IPS-18a (cell line): ENCODE measurements around the gene CFAP298.
"Not testable (repeated sequence)": the region's sequence is repeated elsewhere in the genome, so short reads cannot be mapped to it uniquely, and the experiment has no call there.

Experiments used
- H3K27ac ChIP-seq: one replicate; pipeline ENCODE4 v1.5.1; 2013; ENCODE audit warnings: low read length
- H3K27me3 ChIP-seq: one replicate; pipeline ENCODE4 v1.6.1; 2013; ENCODE audit warnings: mild to moderate bottlenecking, low read length; ENCODE audit not compliant: control insufficient read depth, insufficient read depth
- H3K36me3 ChIP-seq: one replicate; pipeline ENCODE4 v1.6.1; 2013; ENCODE audit warnings: low read depth, low read length; ENCODE audit not compliant: control insufficient read depth
- H3K4me1 ChIP-seq: one replicate; pipeline ENCODE4 v1.6.1; 2013; ENCODE audit warnings: low read depth, low read length; ENCODE audit not compliant: control insufficient read depth
- H3K4me3 ChIP-seq: one replicate; pipeline ENCODE4 v1.5.1; 2013; ENCODE audit warnings: low read length
- H3K9ac ChIP-seq: one replicate; pipeline ENCODE4 v1.6.1; 2013; ENCODE audit warnings: mild to moderate bottlenecking, low read length, moderate library complexity
- H3K9me3 ChIP-seq: one replicate; pipeline ENCODE4 v1.6.1; 2013; ENCODE audit warnings: low read depth, low read length; ENCODE audit not compliant: control insufficient read depth

CFAP298 gene

DNA sequence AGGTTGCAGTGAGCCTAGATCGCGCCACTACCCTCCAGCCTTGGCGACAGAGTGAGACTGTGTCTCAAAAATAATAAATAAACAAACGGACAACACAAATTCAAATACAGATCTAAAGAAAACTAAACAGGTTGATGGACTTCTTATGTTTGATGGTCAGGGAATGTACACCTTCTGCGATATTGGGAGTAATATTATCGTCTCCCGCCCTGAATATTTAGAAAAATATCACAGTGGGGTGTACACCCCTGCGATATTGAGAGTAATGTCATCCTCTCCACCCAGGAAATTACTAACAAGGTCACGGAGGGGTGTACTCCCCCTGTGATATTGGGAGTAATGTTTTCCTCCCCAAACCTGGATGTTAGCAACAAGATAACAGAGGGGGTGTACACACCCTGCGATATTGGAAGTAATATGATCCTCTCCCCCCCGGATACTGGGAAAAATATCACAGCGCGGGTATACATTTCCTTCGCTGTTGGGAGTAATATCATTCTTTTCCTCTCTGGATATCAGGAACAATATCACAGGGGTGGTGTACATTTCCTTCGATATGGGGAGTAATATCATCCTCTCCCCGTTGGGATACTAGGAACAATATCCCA is 1.4 kb upstream of the CFAP298 start:
- Histone ChIP-seq H3K9ac (peak overlapping the region; percentile 85), H3K36me3 (peaks cover 10% of the 10 kb centered on the region), H3K4me1 (no peaks in the 10 kb centered on the region), H3K9me3 (no peaks in the 10 kb centered on the region), H3K4me3 (peak overlapping the region; percentile 87), H3K27me3 (no peaks in the 10 kb centered on the region), H3K27ac (no peak overlapping the region)

DNA sequence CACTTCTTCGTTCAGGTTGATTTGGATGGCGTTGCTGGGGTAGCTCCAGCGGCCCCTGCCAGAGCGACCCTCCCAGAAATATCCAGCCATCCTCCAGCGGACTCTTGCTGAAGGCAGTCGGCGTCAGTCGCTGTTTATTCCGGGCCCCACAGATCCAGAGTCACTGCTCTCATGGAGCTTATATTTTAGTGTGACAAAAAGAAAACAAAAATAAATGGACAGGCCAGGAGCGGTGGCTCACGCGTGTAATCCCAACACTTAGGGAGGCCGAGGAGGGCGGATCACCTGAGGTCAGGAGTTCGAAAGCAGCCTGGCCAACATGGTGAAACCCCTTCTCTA is 791 bp upstream of the CFAP298 start:
- Histone ChIP-seq H3K27me3 (no peaks in the 10 kb centered on the region), H3K9me3 (no peaks in the 10 kb centered on the region), H3K4me3 (peak overlapping the region; percentile 87), H3K4me1 (no peaks in the 10 kb centered on the region), H3K9ac (peak overlapping the region; percentile 85), H3K27ac (peak overlapping the region; percentile 79), H3K36me3 (peaks cover 14% of the 10 kb centered on the region)

DNA sequence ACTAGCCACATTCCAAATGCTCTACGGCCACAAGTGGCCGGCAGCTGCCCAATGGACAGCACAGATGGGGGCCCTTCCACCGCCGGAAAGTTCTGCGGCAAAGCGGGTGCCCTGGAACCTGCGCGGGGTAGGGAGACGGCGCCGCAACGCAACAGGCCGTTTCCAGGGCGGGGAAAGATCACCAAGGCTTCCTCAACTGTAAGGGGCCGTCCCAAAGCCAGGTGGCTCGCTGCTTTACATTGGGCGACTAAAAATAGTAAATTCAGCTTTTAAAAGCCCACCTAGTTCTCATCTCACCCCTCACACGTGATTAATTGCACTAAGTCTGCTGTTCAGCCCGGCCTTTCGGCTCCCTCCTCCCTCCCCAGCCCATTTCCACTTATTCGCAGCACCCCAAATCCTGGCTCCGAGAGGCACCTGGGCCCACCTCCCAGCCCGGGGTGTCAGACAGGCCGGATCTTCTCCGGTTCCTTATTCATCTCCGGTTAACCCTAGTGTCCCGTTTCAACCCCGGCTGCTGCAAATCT is 643 bp downstream of the CFAP298 start:
- Histone ChIP-seq H3K4me3 (peak overlapping the region; percentile 87), H3K27me3 (no peaks in the 10 kb centered on the region), H3K36me3 (peaks cover 26% of the 10 kb centered on the region), H3K9ac (peak overlapping the region; percentile 85), H3K4me1 (no peaks in the 10 kb centered on the region), H3K9me3 (no peaks in the 10 kb centered on the region), H3K27ac (no peak overlapping the region)

DNA sequence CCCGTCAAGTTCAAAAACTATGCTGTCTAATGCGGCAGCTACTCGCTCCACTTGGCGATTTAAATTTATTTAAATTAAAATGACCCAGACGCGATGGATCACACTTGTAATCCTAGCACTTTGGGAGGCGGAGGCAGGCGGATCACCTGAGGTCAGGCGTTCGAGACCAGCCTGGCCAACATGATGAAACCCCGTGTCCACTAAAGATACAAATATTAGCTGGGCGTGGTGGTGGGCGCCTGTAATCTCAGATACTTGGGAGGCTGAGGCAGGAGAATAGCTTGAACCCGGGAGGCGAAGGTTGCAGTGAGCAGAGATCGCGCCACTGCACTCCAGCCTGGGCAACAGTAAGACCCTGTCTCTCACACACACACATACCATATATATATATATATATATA is 1.2 kb downstream of the CFAP298 start:
- Histone ChIP-seq H3K4me3 (peak overlapping the region; percentile 44), H3K36me3 (peaks cover 31% of the 10 kb centered on the region)
- H3K27ac ChIP-seq, H3K9ac ChIP-seq, H3K27me3 ChIP-seq, H3K4me1 ChIP-seq, H3K9me3 ChIP-seq: not testable (repeated sequence)

DNA sequence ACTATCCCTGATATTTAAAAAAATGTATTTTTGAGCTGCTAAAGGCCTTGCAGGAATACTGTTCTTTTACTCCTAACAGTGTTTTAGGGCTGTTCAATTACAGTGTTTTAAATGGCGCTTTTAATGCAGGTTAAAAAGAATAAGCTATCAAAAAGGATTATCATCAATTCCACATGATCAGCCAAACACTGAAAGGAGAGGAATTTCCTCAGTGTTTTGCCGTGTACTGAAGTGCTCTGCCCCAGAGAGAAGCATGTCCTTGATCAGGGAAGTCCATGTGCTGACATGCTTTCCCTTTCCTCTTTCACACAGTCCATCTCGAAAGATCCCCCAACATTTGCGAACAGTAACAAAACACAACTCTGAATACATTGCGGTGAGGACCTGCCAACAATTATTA is 3.3 kb downstream of the CFAP298 start:
- Histone ChIP-seq H3K4me3 (no peak overlapping the region), H3K27ac (no peak overlapping the region), H3K9ac (no peak overlapping the region), H3K4me1 (peaks cover 24% of the 10 kb centered on the region), H3K36me3 (peaks cover 33% of the 10 kb centered on the region), H3K9me3 (no peaks in the 10 kb centered on the region), H3K27me3 (no peaks in the 10 kb centered on the region)

DNA sequence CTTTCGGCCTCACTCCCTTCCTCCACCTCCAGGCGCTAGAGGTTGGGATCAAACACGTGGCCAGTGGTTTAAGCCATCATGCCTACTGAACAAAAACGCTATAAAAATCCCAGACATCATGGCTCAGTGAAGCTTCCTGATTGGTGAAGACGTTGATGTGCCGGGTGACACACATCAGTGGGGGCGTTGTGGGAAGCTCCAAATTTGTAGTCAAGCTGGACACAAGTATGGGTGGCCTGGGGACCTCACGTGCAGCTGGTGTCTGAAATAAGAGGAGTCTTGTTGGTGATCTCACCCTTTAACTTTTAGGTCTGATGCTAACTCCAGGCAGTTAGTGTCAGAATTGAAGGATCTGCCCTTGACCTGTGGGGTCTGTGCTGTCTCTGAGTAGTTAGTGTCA is 6.7 kb downstream of the CFAP298 start:
- peak overlapping the region; percentile 11 for H3K27ac ChIP-seq
- no peaks in the 10 kb centered on the region for H3K27me3 ChIP-seq
- H3K36me3 ChIP-seq, result peaks cover 55% of the 10 kb centered on the region
- H3K9ac ChIP-seq, result no peak overlapping the region
- H3K4me1 ChIP-seq, result peaks cover 39% of the 10 kb centered on the region
- no peak overlapping the region for H3K4me3 ChIP-seq
- H3K9me3 ChIP-seq, result no peaks in the 10 kb centered on the region

DNA sequence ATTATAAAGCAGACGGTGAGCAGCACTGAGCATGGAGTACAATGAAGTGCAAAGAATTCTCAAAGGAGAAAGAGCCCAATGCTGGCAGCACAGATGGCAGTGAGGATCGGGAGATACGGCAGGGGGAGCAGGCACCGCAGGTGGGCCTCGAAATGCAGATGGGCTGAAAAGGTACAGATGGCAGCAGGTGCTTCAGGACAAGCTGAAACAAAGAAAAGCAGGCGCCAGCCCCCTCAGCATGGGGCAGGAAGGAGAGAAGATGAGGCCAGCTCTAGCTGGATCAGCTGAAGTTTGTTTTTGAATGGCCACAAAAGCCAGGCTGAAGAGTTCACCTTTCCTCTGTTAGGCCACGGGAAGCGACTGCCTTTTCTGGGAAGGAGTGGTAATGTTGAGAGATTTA is 7.7 kb downstream of the CFAP298 start:
- H3K27me3 ChIP-seq, result no peaks in the 10 kb centered on the region
- H3K9ac ChIP-seq, result peak overlapping the region; percentile 61
- no peaks in the 10 kb centered on the region for H3K9me3 ChIP-seq
- H3K36me3 ChIP-seq, result peaks cover 63% of the 10 kb centered on the region
- H3K4me3 ChIP-seq, result peak overlapping the region; percentile 52
- H3K27ac ChIP-seq, result peak overlapping the region; percentile 86
- H3K4me1 ChIP-seq, result peaks cover 49% of the 10 kb centered on the region

DNA sequence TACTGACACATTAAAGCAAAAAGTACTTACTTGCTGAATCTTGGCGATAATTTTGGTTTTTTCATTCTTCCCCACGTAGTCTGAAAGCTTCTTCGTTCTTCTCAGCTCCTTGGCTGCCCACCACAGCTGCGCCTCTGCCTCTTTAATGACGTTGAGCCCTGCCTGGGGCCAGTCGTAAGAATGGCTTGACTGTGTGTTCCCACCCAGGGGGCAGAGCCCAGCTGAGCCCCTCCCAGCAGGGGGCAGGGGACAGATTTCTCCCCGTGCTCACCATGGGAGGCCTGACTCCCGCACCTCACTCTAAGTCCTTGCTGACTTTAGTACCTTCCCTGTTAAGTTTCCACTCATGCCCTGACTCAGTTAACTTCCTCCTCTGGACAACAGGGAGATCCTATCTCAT is 9.0 kb downstream of the CFAP298 start:
- peaks cover 64% of the 10 kb centered on the region for H3K36me3 ChIP-seq
- peaks cover 49% of the 10 kb centered on the region for H3K4me1 ChIP-seq
- no peak overlapping the region for H3K27ac ChIP-seq
- no peaks in the 10 kb centered on the region for H3K27me3 ChIP-seq
- H3K9ac ChIP-seq, result no peak overlapping the region
- peak overlapping the region; percentile 52 for H3K4me3 ChIP-seq
- H3K9me3 ChIP-seq, result no peaks in the 10 kb centered on the region

DNA sequence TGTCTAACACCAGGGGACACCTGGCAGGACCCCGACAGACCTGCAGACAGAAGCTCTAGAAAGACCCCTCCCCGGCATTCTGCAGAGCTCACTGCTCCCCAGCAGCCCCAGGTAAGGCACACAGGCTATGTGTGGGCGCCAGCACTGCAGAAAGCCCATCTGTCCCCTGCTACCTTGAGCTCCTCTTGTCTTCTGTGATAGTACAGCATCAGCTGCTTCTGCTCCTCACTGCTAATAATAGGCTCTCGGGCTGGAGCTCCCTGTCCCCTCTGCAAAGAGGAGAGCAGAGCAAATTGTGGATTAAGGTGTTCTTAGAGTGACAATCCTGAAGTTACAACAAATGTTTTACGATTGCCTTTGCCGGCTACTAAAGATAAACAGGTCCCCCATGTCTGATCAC is 10.1 kb downstream of the CFAP298 start:
- Histone ChIP-seq H3K36me3 (peaks cover 56% of the 10 kb centered on the region), H3K9me3 (no peaks in the 10 kb centered on the region), H3K27ac (no peak overlapping the region), H3K27me3 (no peaks in the 10 kb centered on the region), H3K4me1 (peaks cover 49% of the 10 kb centered on the region), H3K9ac (no peak overlapping the region), H3K4me3 (no peak overlapping the region)

DNA sequence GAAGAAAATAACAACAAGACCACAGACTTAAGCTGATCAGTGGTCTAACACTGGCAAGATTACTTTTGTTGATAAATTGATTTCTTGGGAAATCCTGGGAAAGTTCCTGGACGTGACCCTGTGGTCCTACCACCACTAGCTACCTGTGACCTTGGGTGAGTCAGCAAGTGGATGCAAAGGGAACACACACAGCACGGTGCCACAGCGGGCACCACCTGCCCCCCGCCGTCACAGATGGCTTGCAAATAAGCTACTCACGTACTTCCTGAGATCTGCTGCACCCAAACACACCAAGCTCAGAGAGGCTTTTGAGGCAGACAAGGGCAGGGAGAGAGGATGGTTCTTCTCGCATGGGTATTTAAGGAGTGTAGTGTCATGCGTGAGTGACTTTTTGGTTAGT is 12.7 kb downstream of the CFAP298 start:
- Histone ChIP-seq H3K27me3 (no peaks in the 10 kb centered on the region), H3K9ac (no peak overlapping the region), H3K4me3 (no peak overlapping the region), H3K27ac (no peak overlapping the region), H3K4me1 (peaks cover 31% of the 10 kb centered on the region), H3K36me3 (peaks cover 46% of the 10 kb centered on the region), H3K9me3 (no peaks in the 10 kb centered on the region)

DNA sequence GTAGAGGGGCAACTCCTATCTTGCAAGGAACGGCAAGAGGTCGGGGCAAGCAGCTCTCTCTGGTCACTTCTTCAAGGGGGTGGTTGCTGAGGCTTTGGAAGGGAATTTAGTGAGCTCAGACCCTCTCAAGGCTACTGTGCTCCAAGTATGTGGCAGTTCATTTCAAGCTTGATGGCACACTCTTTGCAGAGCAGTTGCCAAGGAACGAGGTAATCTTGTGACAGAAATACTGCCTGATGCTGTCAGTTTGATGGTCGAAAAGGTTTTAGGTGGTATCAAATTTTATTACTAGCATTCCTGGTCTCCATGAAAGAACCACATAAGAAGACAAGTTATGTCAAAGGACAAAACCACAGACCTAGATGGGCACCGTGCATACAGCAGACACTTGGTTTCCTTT is 13.1 kb downstream of the CFAP298 start:
- no peaks in the 10 kb centered on the region for H3K27me3 ChIP-seq
- no peak overlapping the region for H3K4me3 ChIP-seq
- H3K36me3 ChIP-seq, result peaks cover 46% of the 10 kb centered on the region
- no peaks in the 10 kb centered on the region for H3K9me3 ChIP-seq
- no peak overlapping the region for H3K9ac ChIP-seq
- peaks cover 27% of the 10 kb centered on the region for H3K4me1 ChIP-seq
- H3K27ac ChIP-seq, result no peak overlapping the region

DNA sequence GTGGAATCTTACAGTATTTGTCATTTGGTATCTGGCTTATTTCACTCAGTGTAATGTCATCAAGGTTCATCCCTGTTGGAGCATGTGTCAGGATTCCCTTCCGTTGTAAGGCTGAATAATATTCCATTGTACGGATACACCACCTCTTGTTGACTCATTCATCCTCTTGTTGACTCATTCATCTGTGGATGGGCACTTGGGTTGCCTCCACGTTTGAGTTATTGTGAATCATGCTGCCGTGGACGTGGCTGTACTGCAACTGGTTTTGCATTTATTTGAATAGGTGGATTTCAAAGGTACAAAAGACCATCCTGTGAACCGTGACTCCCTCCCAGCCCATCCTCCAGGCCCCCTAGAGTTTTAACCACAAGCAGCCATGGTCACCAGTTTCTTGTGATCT is 15.0 kb downstream of the CFAP298 start:
- Histone ChIP-seq H3K27ac (no peak overlapping the region), H3K9me3 (no peaks in the 10 kb centered on the region), H3K27me3 (no peaks in the 10 kb centered on the region), H3K4me1 (peaks cover 15% of the 10 kb centered on the region), H3K9ac (no peak overlapping the region), H3K4me3 (no peak overlapping the region), H3K36me3 (peaks cover 31% of the 10 kb centered on the region)
